HG02885 (cell line): ENCODE data around the gene PCGF5.
"Not testable (repeated sequence)": the region's sequence is repeated elsewhere in the genome, so short reads cannot be mapped to it uniquely, and the experiment has no call there.

Experiments used
- ATAC-seq: cut with Tn5 transposase; IDR thresholded peaks from one replicate; pipeline ENCODE4 v1.9.1; 2021; ENCODE audit warnings: mild to moderate bottlenecking; ENCODE audit not compliant: unreplicated experiment, poor library complexity

PCGF5 gene

GRCh38 chr10:91220194-91220953 lies at the start of gene PCGF5:
Gene PCGF5, plus strand, starts transcription at chr10:91220663. Its CDS starts 2,209 bp downstream, at chr10:91222872.
- peak; percentile 97 for ATAC-seq

- no peak for ATAC-seq
Observed at GRCh38 chr10:91171485-91171884, 49.0 kb upstream of the PCGF5 start.

GRCh38 chr10:91172348-91172747 lies 48.1 kb upstream of the PCGF5 start:
- no peak for ATAC-seq

- ATAC-seq: no peak
Observed at GRCh38 chr10:91185239-91185875, 35.1 kb upstream of the PCGF5 start.

GRCh38 chr10:91187156-91187555 lies 33.3 kb upstream of the PCGF5 start:
- ATAC-seq: no peak

GRCh38 chr10:91188010-91188409 lies 32.5 kb upstream of the PCGF5 start:
- not testable (repeated sequence) for ATAC-seq

GRCh38 chr10:91188889-91189288 lies 31.6 kb upstream of the PCGF5 start:
- no peak for ATAC-seq

GRCh38 chr10:91190388-91190870 lies 30.0 kb upstream of the PCGF5 start:
- ATAC-seq: no peak

- ATAC-seq: peak; percentile 82
Observed at GRCh38 chr10:91190876-91191583, 29.4 kb upstream of the PCGF5 start.

- ATAC-seq: no peak
Observed at GRCh38 chr10:91191584-91191919, 28.9 kb upstream of the PCGF5 start.

- ATAC-seq: no peak
Observed at GRCh38 chr10:91194497-91195179, 25.8 kb upstream of the PCGF5 start.

GRCh38 chr10:91196268-91197048 lies 24.0 kb upstream of the PCGF5 start:
- ATAC-seq: no peak

- no peak for ATAC-seq
Observed at GRCh38 chr10:91197127-91197526, 23.3 kb upstream of the PCGF5 start.

- ATAC-seq: peak; percentile 74
Observed at GRCh38 chr10:91198781-91199180, 21.7 kb upstream of the PCGF5 start.

- peak; percentile 32 for ATAC-seq
Observed at GRCh38 chr10:91200314-91201212, 19.9 kb upstream of the PCGF5 start.

- ATAC-seq: peak; percentile 52
Observed at GRCh38 chr10:91201213-91201996, 19.1 kb upstream of the PCGF5 start.

- ATAC-seq: peak; percentile 45
Observed at GRCh38 chr10:91206427-91206826, 14.0 kb upstream of the PCGF5 start.

GRCh38 chr10:91206837-91207474 lies 13.5 kb upstream of the PCGF5 start:
- no peak for ATAC-seq
